Liver (tissue), 9 donors: ENCODE data around the gene SUCLG2. TPM values are rescaled to one million over a fixed set of nuclear protein-coding genes. Genes with fewer than 3 reads are reported as not detected.

ENCODE experiments used
- DNase-seq: peaks from one replicate; pipeline ENCODE4 v3.0.0-alpha.2; 2017; ENCODE audit warnings: low spot score
- H3K27ac ChIP-seq, 2 donors: one replicate each; pipeline ENCODE4 v1.7.0; 2013; ENCODE audit warnings: inconsistent platforms in 2 of 2, low read length in 2 of 2, control low read depth in 1 of 2, low read depth in 1 of 2, mild to moderate bottlenecking in 1 of 2
- H3K27me3 ChIP-seq, 4 donors: one replicate each; pipeline versions ENCODE4 v1.6.1 to v1.7.0; 2013; ENCODE audit warnings: low read length in 3 of 4, inconsistent platforms in 1 of 4, mild to moderate bottlenecking in 1 of 4, moderate library complexity in 1 of 4; ENCODE audit not compliant: control insufficient read depth in 4 of 4, insufficient read depth in 4 of 4
- H3K36me3 ChIP-seq, 4 donors: one replicate each; pipeline versions ENCODE4 v1.6.1 to v1.7.0; 2013; ENCODE audit warnings: low read length in 3 of 4, mild to moderate bottlenecking in 3 of 4, low read depth in 1 of 4, moderate library complexity in 1 of 4; ENCODE audit not compliant: control insufficient read depth in 4 of 4, insufficient read depth in 3 of 4
- H3K4me1 ChIP-seq, 4 donors: one replicate each; pipeline versions ENCODE4 v1.6.1 to v1.7.0; 2013; ENCODE audit warnings: low read length in 3 of 4, mild to moderate bottlenecking in 3 of 4, moderate library complexity in 1 of 4; ENCODE audit not compliant: control insufficient read depth in 4 of 4, insufficient read depth in 4 of 4
- H3K4me3 ChIP-seq, 3 donors: one replicate each; pipeline versions ENCODE4 v1.6.1 to v1.7.0; 2013; ENCODE audit warnings: low read length in 3 of 3, control low read depth in 1 of 3, low read depth in 1 of 3, mild to moderate bottlenecking in 1 of 3
- H3K9ac ChIP-seq, 2 donors: one replicate each; pipeline ENCODE4 v1.7.0; 2013; ENCODE audit warnings: low read length in 2 of 2, mild to moderate bottlenecking in 2 of 2, moderate library complexity in 2 of 2, control low read depth in 1 of 2, low read depth in 1 of 2
- H3K9me3 ChIP-seq, 4 donors: one replicate each; pipeline versions ENCODE4 v1.6.1 to v1.7.0; 2013; ENCODE audit warnings: low read length in 3 of 4; ENCODE audit not compliant: control insufficient read depth in 4 of 4
- EGR1 ChIP-seq, 2 donors: IDR thresholded peaks; 2 replicates each; pipeline ENCODE4 v1.6.1; 2016 to 2018; ENCODE audit warnings: antibody characterized with exemption in 2 of 2, low read depth in 2 of 2
- FOXA1 ChIP-seq: IDR thresholded peaks from 2 replicates; pipeline ENCODE4 v1.6.1; 2016; ENCODE audit warnings: antibody characterized with exemption
- FOXA2 ChIP-seq: IDR thresholded peaks from 2 replicates; pipeline ENCODE4 v1.6.1; 2016; ENCODE audit warnings: antibody characterized with exemption
- HNF4A ChIP-seq, 2 donors: conservative IDR thresholded peaks; 2 replicates each; pipeline ENCODE4 v1.6.1; 2016; ENCODE audit warnings: antibody characterized with exemption in 2 of 2, mild to moderate bottlenecking in 2 of 2
- HNF4G ChIP-seq: IDR thresholded peaks from 2 replicates; pipeline ENCODE4 v1.6.1; 2016; ENCODE audit warnings: antibody characterized with exemption
- JUND ChIP-seq, 2 donors: IDR thresholded peaks; 2 replicates each; pipeline ENCODE4 v1.6.1; 2016; ENCODE audit warnings: antibody characterized with exemption in 2 of 2
- NR2F2 ChIP-seq: IDR thresholded peaks from 2 replicates; pipeline ENCODE4 v1.6.1; 2016; ENCODE audit warnings: antibody characterized with exemption
- RXRA ChIP-seq, 2 donors: IDR thresholded peaks; 2 replicates each; pipeline ENCODE4 v1.6.1; 2017 to 2018; ENCODE audit warnings: antibody characterized with exemption in 2 of 2, mild to moderate bottlenecking in 1 of 2
- SP1 ChIP-seq: IDR thresholded peaks from 2 replicates; pipeline ENCODE4 v1.6.1; 2018; ENCODE audit warnings: antibody characterized with exemption, mild to moderate bottlenecking
- TAF1 ChIP-seq: conservative IDR thresholded peaks from 2 replicates; pipeline ENCODE4 v1.6.1; 2016; ENCODE audit warnings: antibody characterized with exemption, mild to moderate bottlenecking
- WGBS: extraction: QIAGEN DNeasy Blood & Tissue Kit; methylation state at CpG from one replicate; pipeline ENCODE4 v1.1.7; 2013; 5-methylcytosine and 5-hydroxymethylcytosine counted together
- polyA plus RNA-seq, 2 donors: library from polyadenylated mRNA; stranded (reverse) in 1 of 2; unstranded in 1 of 2; fragments of 200-250 nt in 1 of 2; fragments of >200 nt in 1 of 2; fragmentation: Nextera tagmentation in 1 of 2; extraction: Ambion mirVana in 1 of 2; gene quantifications; one replicate each; pipeline versions ENCODE4 v1.2.1 to v1.2.3, GENCODE V29; 2013 to 2015
- total RNA-seq, 2 donors: library from RNA; depleted of rRNA; stranded (reverse); fragments of >200 nt; gene quantifications; one replicate each; pipeline ENCODE4 v1.2.3, GENCODE V29; 2014
- TF ChIP-seq, protein P1 (sequence below): IDR thresholded peaks from 2 replicates; pipeline ENCODE4 v1.6.1; 2016; ENCODE audit warnings: antibody characterized with exemption, mild to moderate bottlenecking
- TF ChIP-seq, protein P2 (sequence below): IDR thresholded peaks from 2 replicates; pipeline ENCODE4 v1.6.1; 2016; ENCODE audit warnings: antibody characterized with exemption
- TF ChIP-seq, protein P3 (sequence below): IDR thresholded peaks from 2 replicates; pipeline ENCODE4 v1.6.1; 2016; ENCODE audit warnings: antibody characterized with exemption
- TF ChIP-seq, protein P4 (sequence below): fragments of 150-350 bp; IDR thresholded peaks from 2 replicates; pipeline ENCODE4 v1.5.1; 2017; ENCODE audit warnings: improper control_type of control experiment, low read depth, low read length; ENCODE audit not compliant: missing input control
- donor health status: healthy.
- donor health status: healthy.
- donor health status: healthy.
- donor health status: healthy.
- donor health status: healthy.

SUCLG2 gene
- total and polyA plus RNA-seq, 4 donors = 45.3 to 114 (median 92.8) TPM

DNA sequence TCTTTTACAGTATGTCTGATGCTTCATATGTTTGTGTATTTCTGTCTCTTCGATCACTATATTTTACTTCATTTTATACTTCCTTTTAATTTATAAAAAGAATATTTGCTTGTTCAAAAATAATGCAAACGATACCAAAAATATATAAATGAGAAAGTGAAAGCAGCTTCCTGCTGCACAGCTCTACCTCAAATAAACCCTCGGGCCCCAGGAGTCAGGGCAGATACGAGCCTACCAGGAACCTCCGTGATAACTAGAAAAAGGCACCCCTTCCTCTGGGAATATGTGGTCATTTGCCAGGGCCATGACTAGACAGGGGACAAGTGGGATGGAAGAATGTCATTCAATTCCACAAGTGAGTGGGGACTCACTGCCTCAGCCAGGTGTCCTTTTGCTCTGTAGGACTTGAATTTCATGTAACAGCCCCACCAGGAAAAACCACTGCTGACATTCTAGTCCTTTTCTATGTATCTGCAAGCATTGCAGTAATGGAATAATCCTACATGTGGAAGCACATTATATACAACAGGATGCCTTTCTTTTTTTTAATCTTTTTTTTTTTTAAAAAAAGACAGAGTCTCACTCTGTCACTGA is 133.3 kb downstream of the SUCLG2 start (continued):
- TF ChIP-seq, protein P1, sequence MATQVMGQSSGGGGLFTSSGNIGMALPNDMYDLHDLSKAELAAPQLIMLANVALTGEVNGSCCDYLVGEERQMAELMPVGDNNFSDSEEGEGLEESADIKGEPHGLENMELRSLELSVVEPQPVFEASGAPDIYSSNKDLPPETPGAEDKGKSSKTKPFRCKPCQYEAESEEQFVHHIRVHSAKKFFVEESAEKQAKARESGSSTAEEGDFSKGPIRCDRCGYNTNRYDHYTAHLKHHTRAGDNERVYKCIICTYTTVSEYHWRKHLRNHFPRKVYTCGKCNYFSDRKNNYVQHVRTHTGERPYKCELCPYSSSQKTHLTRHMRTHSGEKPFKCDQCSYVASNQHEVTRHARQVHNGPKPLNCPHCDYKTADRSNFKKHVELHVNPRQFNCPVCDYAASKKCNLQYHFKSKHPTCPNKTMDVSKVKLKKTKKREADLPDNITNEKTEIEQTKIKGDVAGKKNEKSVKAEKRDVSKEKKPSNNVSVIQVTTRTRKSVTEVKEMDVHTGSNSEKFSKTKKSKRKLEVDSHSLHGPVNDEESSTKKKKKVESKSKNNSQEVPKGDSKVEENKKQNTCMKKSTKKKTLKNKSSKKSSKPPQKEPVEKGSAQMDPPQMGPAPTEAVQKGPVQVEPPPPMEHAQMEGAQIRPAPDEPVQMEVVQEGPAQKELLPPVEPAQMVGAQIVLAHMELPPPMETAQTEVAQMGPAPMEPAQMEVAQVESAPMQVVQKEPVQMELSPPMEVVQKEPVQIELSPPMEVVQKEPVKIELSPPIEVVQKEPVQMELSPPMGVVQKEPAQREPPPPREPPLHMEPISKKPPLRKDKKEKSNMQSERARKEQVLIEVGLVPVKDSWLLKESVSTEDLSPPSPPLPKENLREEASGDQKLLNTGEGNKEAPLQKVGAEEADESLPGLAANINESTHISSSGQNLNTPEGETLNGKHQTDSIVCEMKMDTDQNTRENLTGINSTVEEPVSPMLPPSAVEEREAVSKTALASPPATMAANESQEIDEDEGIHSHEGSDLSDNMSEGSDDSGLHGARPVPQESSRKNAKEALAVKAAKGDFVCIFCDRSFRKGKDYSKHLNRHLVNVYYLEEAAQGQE = no peak
- TF ChIP-seq FOXA1 (no peak), EGR1 (IDR thresholded peaks at IDR 0.05; ENCODE audit: low read depth in 2 of 2) (no peak), HNF4G (no peak), TAF1 (no peak)
- TF ChIP-seq, protein P2, sequence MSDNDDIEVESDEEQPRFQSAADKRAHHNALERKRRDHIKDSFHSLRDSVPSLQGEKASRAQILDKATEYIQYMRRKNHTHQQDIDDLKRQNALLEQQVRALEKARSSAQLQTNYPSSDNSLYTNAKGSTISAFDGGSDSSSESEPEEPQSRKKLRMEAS = no peak

DNA sequence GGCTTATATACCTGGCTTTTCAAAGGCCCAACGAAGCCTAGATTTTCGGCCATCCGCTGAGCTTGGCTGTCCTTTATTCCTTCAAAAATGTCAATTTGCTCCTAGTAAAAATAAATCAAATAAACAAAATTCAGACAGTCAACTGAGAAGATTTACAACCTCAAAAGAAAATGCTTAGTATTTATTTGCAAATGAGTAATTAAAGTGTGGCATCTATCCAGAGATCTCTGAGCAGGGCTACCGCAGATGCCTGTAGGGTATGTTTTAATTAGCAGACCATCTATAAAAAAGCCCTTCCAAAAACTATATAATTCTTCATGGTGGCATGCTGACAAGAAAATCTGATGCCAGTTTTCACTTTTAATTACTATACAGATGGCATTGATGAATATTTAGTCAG is 136.2 kb downstream of the SUCLG2 start:
- Histone ChIP-seq H3K36me3 (peaks cover 6 to 14% (median 8%) of the 10 kb centered on the region in 4 donors), H3K27ac (no peak overlapping the region), H3K9me3 (no peaks in the 10 kb centered on the region), H3K4me1 (peaks cover 3 to 9% (median 7%) of the 10 kb centered on the region in 4 donors), H3K4me3 (no peak overlapping the region), H3K27me3 (no peaks in the 10 kb centered on the region), H3K9ac (no peak overlapping the region)
- TF ChIP-seq EGR1 (IDR thresholded peaks at IDR 0.05; ENCODE audit: low read depth in 2 of 2) = no peak
- TF ChIP-seq JUND (IDR thresholded peaks at IDR 0.05) = no peak
- TF ChIP-seq, protein P3, sequence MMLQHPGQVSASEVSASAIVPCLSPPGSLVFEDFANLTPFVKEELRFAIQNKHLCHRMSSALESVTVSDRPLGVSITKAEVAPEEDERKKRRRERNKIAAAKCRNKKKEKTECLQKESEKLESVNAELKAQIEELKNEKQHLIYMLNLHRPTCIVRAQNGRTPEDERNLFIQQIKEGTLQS = no peak
- TF ChIP-seq, protein P1 = no peak
- no peak for TF ChIP-seq FOXA2
- no peak for TF ChIP-seq SP1
- TF ChIP-seq, protein P4, sequence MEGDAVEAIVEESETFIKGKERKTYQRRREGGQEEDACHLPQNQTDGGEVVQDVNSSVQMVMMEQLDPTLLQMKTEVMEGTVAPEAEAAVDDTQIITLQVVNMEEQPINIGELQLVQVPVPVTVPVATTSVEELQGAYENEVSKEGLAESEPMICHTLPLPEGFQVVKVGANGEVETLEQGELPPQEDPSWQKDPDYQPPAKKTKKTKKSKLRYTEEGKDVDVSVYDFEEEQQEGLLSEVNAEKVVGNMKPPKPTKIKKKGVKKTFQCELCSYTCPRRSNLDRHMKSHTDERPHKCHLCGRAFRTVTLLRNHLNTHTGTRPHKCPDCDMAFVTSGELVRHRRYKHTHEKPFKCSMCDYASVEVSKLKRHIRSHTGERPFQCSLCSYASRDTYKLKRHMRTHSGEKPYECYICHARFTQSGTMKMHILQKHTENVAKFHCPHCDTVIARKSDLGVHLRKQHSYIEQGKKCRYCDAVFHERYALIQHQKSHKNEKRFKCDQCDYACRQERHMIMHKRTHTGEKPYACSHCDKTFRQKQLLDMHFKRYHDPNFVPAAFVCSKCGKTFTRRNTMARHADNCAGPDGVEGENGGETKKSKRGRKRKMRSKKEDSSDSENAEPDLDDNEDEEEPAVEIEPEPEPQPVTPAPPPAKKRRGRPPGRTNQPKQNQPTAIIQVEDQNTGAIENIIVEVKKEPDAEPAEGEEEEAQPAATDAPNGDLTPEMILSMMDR = no peak
- TF ChIP-seq RXRA (IDR thresholded peaks at IDR 0.05) = no peak
- TF ChIP-seq TAF1 = no peak
- no peak for TF ChIP-seq NR2F2
- TF ChIP-seq HNF4A (conservative IDR thresholded peaks at IDR 0.05) = no peak
- no peak for DNase-seq
- 96% methylated on average over 4 of the region's 4 CpGs for WGBS
